CD4-positive, alpha-beta memory T cell (primary cell): ENCODE results near the gene SMC3. TPM values are rescaled to one million over a fixed set of nuclear protein-coding genes. Genes with fewer than 3 reads are reported as not detected.

ENCODE experiments used
- CTCF ChIA-PET: fragments of 350-600 bp; sonication (Branson Sonifier 250); formaldehyde crosslinking; loops from one replicate; lab custom pipeline; 2021; ENCODE audit warnings: inconsistent platforms; ENCODE audit not compliant: partially characterized antibody; lab: Charles Lee
- POLR2A ChIA-PET: fragments of 350-600 bp; sonication (Branson Sonifier 250); formaldehyde crosslinking; loops from one replicate; lab custom pipeline; 2021; ENCODE audit not compliant: partially characterized antibody; lab: Charles Lee
- DNase-seq, 5 donors: peaks; one replicate each; pipeline versions ENCODE4 v3.0.0 to v3.0.0-alpha.2; 2020 to 2022; ENCODE audit warnings: mixed read lengths in 1 of 5
- H3K27ac ChIP-seq: one replicate; pipeline ENCODE4 v1.7.0; 2013; ENCODE audit warnings: low read depth, low read length
- H3K27me3 ChIP-seq: 2 replicates; pipeline ENCODE4 v1.7.0; 2013; ENCODE audit warnings: mild to moderate bottlenecking, low read length, moderate library complexity; ENCODE audit not compliant: insufficient read depth
- H3K36me3 ChIP-seq: 2 replicates; pipeline ENCODE4 v1.7.0; 2013; ENCODE audit warnings: mild to moderate bottlenecking, low read length, moderate library complexity; ENCODE audit not compliant: insufficient read depth
- H3K4me1 ChIP-seq: 2 replicates; pipeline ENCODE4 v1.7.0; 2013; ENCODE audit warnings: mild to moderate bottlenecking, low read length, moderate library complexity; ENCODE audit not compliant: insufficient read depth
- H3K4me3 ChIP-seq, 2 donors: one replicate each; pipeline ENCODE4 v1.7.0; 2013; ENCODE audit warnings: low read length in 2 of 2, mild to moderate bottlenecking in 1 of 2
- H3K9me3 ChIP-seq, 2 donors: one replicate each; pipeline ENCODE4 v1.7.0; 2013; ENCODE audit warnings: low read length in 2 of 2, control low read depth in 1 of 2; ENCODE audit not compliant: control insufficient read depth in 1 of 2
- H3K27ac Mint-ChIP-seq, 7 donors: one replicate each; pipeline ENCODE4 v1.8.0; 2020 to 2021; ENCODE audit warnings: mixed read lengths in 7 of 7, mild to moderate bottlenecking in 6 of 7, inconsistent platforms in 3 of 7, moderate library complexity in 3 of 7
- H3K27me3 Mint-ChIP-seq, 2 donors: one replicate each; pipeline ENCODE4 v1.8.0; 2020 to 2021; ENCODE audit warnings: mixed read lengths in 2 of 2
- H3K36me3 Mint-ChIP-seq, 2 donors: one replicate each; pipeline ENCODE4 v1.8.0; 2020 to 2021; ENCODE audit warnings: mixed read lengths in 2 of 2, inconsistent platforms in 1 of 2, mild to moderate bottlenecking in 1 of 2
- H3K4me1 Mint-ChIP-seq, 4 donors: one replicate each; pipeline ENCODE4 v1.8.0; 2020 to 2021; ENCODE audit warnings: mixed read lengths in 4 of 4, mild to moderate bottlenecking in 1 of 4
- H3K4me3 Mint-ChIP-seq, 8 donors: one replicate each; pipeline ENCODE4 v1.8.0; 2020 to 2021; ENCODE audit warnings: mixed read lengths in 8 of 8, mild to moderate bottlenecking in 7 of 8, moderate library complexity in 6 of 8, inconsistent platforms in 3 of 8
- H3K9me3 Mint-ChIP-seq, 8 donors: one replicate each; pipeline ENCODE4 v1.8.0; 2020 to 2021; ENCODE audit warnings: mixed read lengths in 8 of 8, mild to moderate bottlenecking in 5 of 8, inconsistent platforms in 3 of 8, moderate library complexity in 1 of 8
- intact Hi-C: fragments of 100-400 bp; cut with micrococcal nuclease; formaldehyde crosslinking; loops from one replicate; pipeline ENCODE4 v1.15.1; 2023
- polyA plus RNA-seq, 2 donors: library from polyadenylated mRNA; unstranded; fragments of 300-500 nt; fragmentation: Illumina TruSeq; gene quantifications; one replicate each; pipeline ENCODE4 v1.2.3, GENCODE V29; 2021
- total RNA-seq, 2 experiments: library from RNA; stranded (reverse); gene quantifications; one replicate each; pipeline ENCODE4 v1.2.3, GENCODE V29; 2021

SMC3 gene
- total and polyA plus RNA-seq, 4 experiments from 2014 or later, result 43.8 to 96.1 (median 56.4) TPM

- Histone ChIP-seq H3K27me3 (peaks cover 2% of the 10 kb centered on the region), H3K9me3 (no peaks in the 10 kb centered on the region), H3K4me1 (peaks cover 8% of the 10 kb centered on the region), H3K27ac (no peak overlapping the region), H3K4me3 (no peak overlapping the region), H3K36me3 (no peaks in the 10 kb centered on the region)
- no peak for DNase-seq
- no peaks in the 10 kb centered on the region for H3K9me3 Mint-ChIP-seq
- intact Hi-C loops, result loop anchor here (5.0 kb wide), 1 partner anchor 318 kb away; no protein-coding TSS in a partner anchor
- H3K4me3 Mint-ChIP-seq, result no peak overlapping the region
- H3K36me3 Mint-ChIP-seq, result no peaks in the 10 kb centered on the region
- peak overlapping the region in 1 of 7 donors; percentile 29 for H3K27ac Mint-ChIP-seq
- POLR2A ChIA-PET, result interaction anchor here (0.7 to 3.3 kb wide), 3 partner anchors 41 to 239 kb away, joined by 4 to 16 read pairs (median 11); partner anchors contain the start of gene SMNDC1
- CTCF ChIA-PET, result interaction anchor here (0.7 to 7.2 kb wide), 7 partner anchors 11 to 407 kb away, joined by 3 to 115 read pairs (median 4); partner anchors contain the start of gene SMNDC1
- H3K4me1 Mint-ChIP-seq, result peaks cover 4 to 8% (median 5%) of the 10 kb centered on the region in 4 donors
- H3K27me3 Mint-ChIP-seq, result peaks cover 1 to 4% of the 10 kb centered on the region in 2 donors
Measured at GRCh38 chr10:110544958-110545537, 22.4 kb upstream of the SMC3 start.

- peaks cover 8% of the 10 kb centered on the region for H3K4me1 ChIP-seq
- ChIA-PET CTCF (interaction anchor here (0.7 to 7.2 kb wide), 25 partner anchors 8 to 408 kb away, joined by 3 to 115 read pairs (median 5); partner anchors contain the start of gene SMNDC1), POLR2A (interaction anchor here (1.0 to 3.3 kb wide), 4 partner anchors 42 to 240 kb away, joined by 3 to 16 read pairs (median 7); partner anchors contain the start of gene SMNDC1)
- no peak overlapping the region for H3K27ac Mint-ChIP-seq
- intact Hi-C loops, result loop anchor here (5.0 kb wide), 1 partner anchor 319 kb away; no protein-coding TSS in a partner anchor
- H3K27ac ChIP-seq, result no peak overlapping the region
- H3K9me3 Mint-ChIP-seq, result no peaks in the 10 kb centered on the region
- H3K4me3 Mint-ChIP-seq, result no peak overlapping the region
- H3K27me3 Mint-ChIP-seq, result peaks cover 1 to 4% of the 10 kb centered on the region in 2 donors
- H3K27me3 ChIP-seq, result peaks cover 3% of the 10 kb centered on the region
- H3K4me3 ChIP-seq, result no peak overlapping the region
- DNase-seq, result no peak
- no peaks in the 10 kb centered on the region for H3K9me3 ChIP-seq
- peaks cover 4 to 8% (median 5%) of the 10 kb centered on the region in 4 donors for H3K4me1 Mint-ChIP-seq
- H3K36me3 ChIP-seq, result no peaks in the 10 kb centered on the region
- H3K36me3 Mint-ChIP-seq, result no peaks in the 10 kb centered on the region
Measured at GRCh38 chr10:110546077-110546476, 21.4 kb upstream of the SMC3 start.

GRCh38 chr10:110546499-110547110 lies 20.9 kb upstream of the SMC3 start:
- intact Hi-C loops, result loop anchor here (1.0 to 5.0 kb wide), 7 partner anchors 49 to 409 kb away; partner anchors contain the start of gene DUSP5
- H3K27me3 Mint-ChIP-seq, result peaks cover 1 to 8% of the 10 kb centered on the region in 2 donors
- Histone ChIP-seq H3K27ac (no peak overlapping the region), H3K4me3 (no peak overlapping the region), H3K27me3 (peaks cover 3% of the 10 kb centered on the region), H3K36me3 (no peaks in the 10 kb centered on the region), H3K4me1 (peaks cover 8% of the 10 kb centered on the region), H3K9me3 (no peaks in the 10 kb centered on the region)
- H3K36me3 Mint-ChIP-seq, result no peaks in the 10 kb centered on the region
- H3K4me3 Mint-ChIP-seq, result no peak overlapping the region
- H3K4me1 Mint-ChIP-seq, result peaks cover 4 to 8% (median 5%) of the 10 kb centered on the region in 4 donors
- no peak for DNase-seq
- ChIA-PET POLR2A (interaction anchor here (0.9 to 3.3 kb wide), 5 partner anchors 43 to 241 kb away, joined by 3 to 16 read pairs (median 4); partner anchors contain the start of gene SMNDC1), CTCF (interaction anchor here (0.7 to 7.2 kb wide), 31 partner anchors 8 to 409 kb away, joined by 3 to 115 read pairs (median 4); partner anchors contain the start of gene SMNDC1)
- no peaks in the 10 kb centered on the region for H3K9me3 Mint-ChIP-seq
- H3K27ac Mint-ChIP-seq, result peak overlapping the region in 1 of 7 donors; percentile 16

- Histone ChIP-seq H3K27ac (no peak overlapping the region), H3K4me1 (peaks cover 8% of the 10 kb centered on the region), H3K4me3 (no peak overlapping the region), H3K27me3 (peaks cover 3% of the 10 kb centered on the region), H3K9me3 (no peaks in the 10 kb centered on the region), H3K36me3 (no peaks in the 10 kb centered on the region)
- Mint-ChIP-seq H3K9me3 (no peaks in the 10 kb centered on the region), H3K27ac (peak overlapping the region in 1 of 7 donors; percentile 59), H3K36me3 (no peaks in the 10 kb centered on the region), H3K27me3 (peaks cover 1 to 13% of the 10 kb centered on the region in 2 donors), H3K4me1 (peaks cover 4 to 8% (median 5%) of the 10 kb centered on the region in 4 donors), H3K4me3 (no peak overlapping the region)
- POLR2A ChIA-PET, result interaction anchor here (0.9 to 3.3 kb wide), 5 partner anchors 44 to 242 kb away, joined by 3 to 16 read pairs (median 4); partner anchors contain the start of gene SMNDC1
- DNase-seq, result peak in 4 of 5 donors; percentile 67 to 74 (median 70)
- CTCF ChIA-PET, result interaction anchor here (0.7 to 7.2 kb wide), 34 partner anchors 9 to 409 kb away, joined by 3 to 115 read pairs (median 5); partner anchors contain the start of gene SMNDC1
- intact Hi-C loops, result loop anchor here (1.0 to 5.0 kb wide), 7 partner anchors 50 to 410 kb away; partner anchors contain the start of gene DUSP5
Measured at GRCh38 chr10:110547139-110547761, 20.2 kb upstream of the SMC3 start.

- Mint-ChIP-seq H3K27ac (no peak overlapping the region), H3K4me3 (no peak overlapping the region), H3K9me3 (no peaks in the 10 kb centered on the region), H3K4me1 (peaks cover 4 to 8% (median 5%) of the 10 kb centered on the region in 4 donors), H3K27me3 (peaks cover 3 to 17% of the 10 kb centered on the region in 2 donors), H3K36me3 (no peaks in the 10 kb centered on the region)
- Histone ChIP-seq H3K36me3 (no peaks in the 10 kb centered on the region), H3K4me3 (no peak overlapping the region), H3K27ac (no peak overlapping the region), H3K9me3 (no peaks in the 10 kb centered on the region), H3K27me3 (peaks cover 3% of the 10 kb centered on the region), H3K4me1 (peaks cover 8% of the 10 kb centered on the region)
- ChIA-PET POLR2A (interaction anchor here (1.2 to 1.5 kb wide), 2 partner anchors 49 to 243 kb away, joined by 4 to 5 read pairs; partner anchors contain the start of gene SMNDC1), CTCF (interaction anchor here (0.7 to 7.2 kb wide), 12 partner anchors 9 to 410 kb away, joined by 3 to 115 read pairs (median 5); partner anchors contain the start of gene SMNDC1)
- intact Hi-C loops, result loop anchor here (5.0 kb wide), 1 partner anchor 321 kb away; no protein-coding TSS in a partner anchor
- no peak for DNase-seq
Measured at GRCh38 chr10:110548002-110548401, 19.5 kb upstream of the SMC3 start.

- Mint-ChIP-seq H3K36me3 (no peaks in the 10 kb centered on the region), H3K4me3 (no peak overlapping the region), H3K27me3 (peaks cover 3 to 17% of the 10 kb centered on the region in 2 donors), H3K4me1 (peaks cover 4 to 8% (median 5%) of the 10 kb centered on the region in 4 donors), H3K27ac (no peak overlapping the region), H3K9me3 (no peaks in the 10 kb centered on the region)
- Histone ChIP-seq H3K27ac (no peak overlapping the region), H3K36me3 (no peaks in the 10 kb centered on the region), H3K9me3 (no peaks in the 10 kb centered on the region), H3K4me1 (peaks cover 8% of the 10 kb centered on the region), H3K27me3 (peaks cover 3% of the 10 kb centered on the region), H3K4me3 (no peak overlapping the region)
- DNase-seq, result no peak
- intact Hi-C loops, result loop anchor here (5.0 kb wide), 1 partner anchor 322 kb away; no protein-coding TSS in a partner anchor
- ChIA-PET CTCF (interaction anchor here (0.8 to 7.2 kb wide), 9 partner anchors 9 to 243 kb away, joined by 3 to 115 read pairs (median 6); partner anchors contain the start of gene SMNDC1), POLR2A (interaction anchor here (0.7 to 1.5 kb wide), 3 partner anchors 18 to 192 kb away, joined by 3 to 5 read pairs (median 3); partner anchors contain the start of gene SMC3)
Measured at GRCh38 chr10:110549211-110549610, 18.3 kb upstream of the SMC3 start.
